GM18519 (cell line): ENCODE results near the gene NUDT2.
"Not testable (repeated sequence)": the region's sequence is repeated elsewhere in the genome, so short reads cannot be mapped to it uniquely, and the experiment has no call there.

Source experiments
- ATAC-seq: cut with Tn5 transposase; IDR thresholded peaks from one replicate; pipeline ENCODE4 v1.9.1; 2021; ENCODE audit warnings: mild to moderate bottlenecking, moderate library complexity; ENCODE audit not compliant: unreplicated experiment, low FRiP score

The NUDT2 gene

DNA sequence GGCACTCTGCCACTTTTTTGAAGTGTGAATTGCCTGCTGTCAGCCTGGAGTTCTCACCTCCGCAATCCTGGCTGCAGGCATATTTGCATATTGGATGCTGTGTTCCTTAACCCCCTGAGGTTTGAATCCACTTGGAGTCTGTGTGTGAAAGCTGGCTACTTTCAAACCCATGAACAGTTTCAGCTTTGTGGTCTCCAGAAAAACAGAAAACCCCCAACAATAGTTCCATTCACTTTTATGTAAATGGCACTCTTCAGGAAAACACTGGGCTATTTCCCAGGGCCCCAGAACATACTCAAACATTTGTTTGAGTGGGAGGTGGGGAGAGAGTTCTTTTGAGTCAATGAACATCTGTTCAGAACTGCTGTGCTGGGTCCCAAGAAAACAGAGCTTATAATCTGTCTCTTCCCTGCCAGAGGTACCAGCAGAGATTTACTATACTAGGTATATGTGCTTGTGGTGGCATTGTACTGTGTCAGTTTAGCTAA is 5.0 kb downstream of the NUDT2 start:
- ATAC-seq = no peak

DNA sequence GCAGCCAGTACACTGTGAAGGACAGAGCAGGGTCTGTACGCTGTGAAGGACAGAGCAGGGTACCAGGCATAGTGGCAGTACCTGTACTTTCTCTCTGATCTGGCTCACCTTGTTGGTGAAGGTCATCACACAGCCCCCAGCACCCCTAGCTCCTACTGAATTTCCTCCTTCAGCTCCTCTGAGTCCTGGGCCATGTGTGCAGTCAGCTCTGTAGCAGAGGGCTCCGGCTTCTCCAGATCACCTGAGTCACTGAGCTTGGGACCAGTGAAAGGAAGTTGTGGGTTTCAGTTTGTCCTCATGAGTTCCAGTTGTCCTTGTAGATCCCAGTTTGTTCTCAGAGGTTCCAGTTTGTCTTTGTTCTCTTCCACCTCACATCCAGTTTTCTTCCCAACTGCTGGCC is 5.5 kb downstream of the NUDT2 start:
- ATAC-seq = no peak

DNA sequence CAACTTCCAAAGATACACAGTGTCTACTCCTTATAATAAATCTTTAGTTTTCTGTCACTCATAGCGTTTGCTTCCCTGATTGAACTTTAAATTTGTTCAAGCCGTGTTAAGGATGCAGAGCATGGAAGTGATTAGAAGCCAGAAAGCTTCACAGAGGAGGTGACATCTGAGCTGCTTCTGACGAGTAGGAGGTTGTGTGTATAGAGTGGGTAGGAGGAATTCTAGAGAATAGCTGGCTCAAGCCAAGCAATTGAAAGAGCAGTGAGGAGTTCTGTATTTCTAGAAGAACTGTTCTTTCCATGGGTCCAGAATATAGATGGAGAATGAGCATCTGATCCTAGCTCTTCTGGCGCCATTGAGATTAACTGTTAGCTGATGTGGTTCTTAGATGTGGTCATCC is 6.0 kb downstream of the NUDT2 start:
- no peak for ATAC-seq

DNA sequence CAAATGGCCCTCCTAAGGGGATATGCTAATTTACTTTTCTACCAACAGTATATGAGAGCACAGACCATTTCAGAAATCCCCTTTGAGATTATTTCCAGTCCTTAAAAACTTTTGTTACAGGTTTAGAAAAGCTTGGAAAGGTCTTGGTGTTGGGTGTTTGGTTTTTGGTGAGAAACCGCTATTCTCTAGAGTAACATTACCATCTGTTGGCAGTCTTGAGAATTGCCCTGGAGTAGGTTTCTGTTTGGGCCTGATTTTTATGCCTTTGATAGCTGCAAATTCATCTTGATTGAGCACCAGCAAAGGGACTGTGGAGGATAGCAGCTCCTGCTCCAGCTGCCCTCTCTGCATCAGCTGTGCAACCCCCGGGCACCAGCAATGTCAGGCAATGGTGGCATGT is 8.0 kb downstream of the NUDT2 start:
- ATAC-seq = no peak

DNA sequence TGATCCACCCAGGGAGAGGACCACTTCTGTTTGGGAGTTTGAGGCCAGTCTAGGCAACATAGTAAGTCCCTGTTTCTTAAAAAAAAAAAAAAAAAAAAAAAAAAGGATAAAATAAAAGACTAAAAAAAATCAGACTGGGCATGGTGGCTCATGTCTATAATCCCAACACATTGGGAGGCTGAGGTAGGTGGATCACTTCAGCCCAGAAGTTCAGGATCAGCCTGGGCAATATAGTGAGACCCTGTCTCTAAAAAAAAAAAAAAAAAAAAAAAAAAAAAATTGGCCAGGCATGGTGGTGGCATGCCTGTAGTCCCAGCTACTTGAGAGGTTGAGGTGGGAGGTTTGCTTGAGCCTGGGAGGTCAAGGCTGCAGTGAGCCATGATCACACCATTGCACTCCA is 8.7 kb downstream of the NUDT2 start:
- not testable (repeated sequence) for ATAC-seq

DNA sequence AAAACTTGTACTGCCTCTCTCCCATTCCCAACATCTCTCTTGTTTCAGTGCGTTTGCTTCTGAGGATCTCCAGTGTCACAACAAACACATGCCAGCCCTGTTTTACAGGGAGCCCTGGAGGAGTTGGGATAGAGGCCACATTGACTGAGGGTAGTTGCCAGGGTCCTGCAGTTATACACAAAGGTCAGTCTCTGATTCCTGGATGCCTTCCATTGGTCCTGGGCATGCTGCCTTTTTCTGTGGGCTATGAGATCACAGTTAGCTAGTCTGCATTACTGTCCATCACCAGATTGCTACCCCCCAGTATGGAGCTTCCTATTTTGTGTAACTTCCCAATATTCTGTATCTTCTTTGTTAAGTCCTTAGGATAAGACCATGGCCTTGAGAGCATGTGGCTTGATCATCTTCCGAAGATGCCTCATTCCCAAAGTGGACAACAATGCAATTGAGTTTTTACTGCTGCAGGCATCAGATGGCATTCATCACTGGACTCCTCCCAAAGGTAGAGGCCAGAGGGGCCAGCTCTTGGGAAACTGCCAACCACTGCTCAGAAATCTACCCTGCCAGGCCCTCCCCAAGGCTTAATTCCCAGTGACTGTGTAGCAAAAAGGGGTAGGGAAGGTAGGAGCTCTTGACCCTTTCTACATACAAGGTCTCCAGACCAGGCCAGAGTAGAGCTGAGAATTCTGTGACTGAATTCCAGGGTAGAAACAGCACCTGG is 9.5 kb downstream of the NUDT2 start:
- no peak for ATAC-seq

DNA sequence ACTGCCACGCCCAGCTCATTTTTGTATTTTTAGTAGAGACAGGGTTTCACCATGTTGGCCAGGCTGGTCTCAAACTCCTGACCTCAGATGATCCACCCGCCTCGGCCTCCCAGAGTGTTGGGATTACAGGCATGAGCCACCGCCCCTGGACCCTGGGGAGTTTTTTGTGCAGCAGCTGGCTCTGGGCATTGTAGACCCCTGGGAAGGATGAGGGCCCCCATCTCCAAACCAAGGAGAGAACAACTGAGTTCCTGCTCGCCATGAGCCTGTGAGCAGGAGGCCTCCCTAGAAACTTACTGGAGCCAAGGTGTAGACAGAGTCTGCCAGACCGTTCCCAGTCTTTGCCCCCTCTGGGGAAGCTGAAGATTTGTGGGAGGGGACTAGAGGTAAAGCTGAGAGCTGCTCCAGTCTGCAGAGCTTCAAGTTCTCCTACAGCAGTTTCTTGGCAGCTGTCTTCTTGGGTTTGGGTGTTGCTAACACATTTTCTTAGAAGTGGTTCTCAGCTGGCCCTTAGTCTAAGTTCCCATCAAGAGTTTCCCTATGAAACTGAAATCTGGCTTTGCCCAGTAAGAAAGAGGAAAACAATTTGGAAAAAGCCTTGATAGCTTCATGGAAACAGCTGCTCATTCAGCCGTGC is 12.4 kb downstream of the NUDT2 start:
- ATAC-seq = no peak

DNA sequence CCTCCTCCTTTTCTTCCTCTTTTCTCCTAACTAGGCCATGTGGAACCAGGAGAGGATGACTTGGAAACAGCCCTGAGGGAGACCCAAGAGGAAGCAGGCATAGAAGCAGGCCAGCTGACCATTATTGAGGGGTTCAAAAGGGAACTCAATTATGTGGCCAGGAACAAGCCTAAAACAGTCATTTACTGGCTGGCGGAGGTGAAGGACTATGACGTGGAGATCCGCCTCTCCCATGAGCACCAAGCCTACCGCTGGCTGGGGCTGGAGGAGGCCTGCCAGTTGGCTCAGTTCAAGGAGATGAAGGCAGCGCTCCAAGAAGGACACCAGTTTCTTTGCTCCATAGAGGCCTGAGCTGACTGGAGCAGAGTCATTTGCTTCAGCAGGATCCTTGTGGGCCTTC is 13.7 kb downstream of the NUDT2 start:
- no peak for ATAC-seq

DNA sequence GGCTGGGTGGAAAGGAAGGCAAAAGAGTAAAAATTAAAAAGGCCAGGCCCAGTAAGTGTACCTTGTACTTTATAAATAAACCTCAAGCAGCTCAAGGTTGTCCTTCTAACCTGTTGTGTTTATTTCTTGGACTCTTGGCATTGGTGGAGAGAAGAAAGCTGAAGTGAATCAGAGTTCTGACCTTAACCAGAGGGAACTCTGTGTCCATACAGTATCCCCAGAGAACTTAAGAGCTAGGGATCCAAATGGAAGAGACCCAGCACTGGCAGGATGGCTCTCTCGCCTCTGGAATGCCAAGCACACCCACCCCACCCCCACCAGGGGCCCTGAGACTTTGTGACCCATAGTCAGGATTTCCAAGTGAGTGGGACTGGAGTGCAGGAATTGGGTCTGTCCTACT is 14.2 kb downstream of the NUDT2 start:
- ATAC-seq = no peak

DNA sequence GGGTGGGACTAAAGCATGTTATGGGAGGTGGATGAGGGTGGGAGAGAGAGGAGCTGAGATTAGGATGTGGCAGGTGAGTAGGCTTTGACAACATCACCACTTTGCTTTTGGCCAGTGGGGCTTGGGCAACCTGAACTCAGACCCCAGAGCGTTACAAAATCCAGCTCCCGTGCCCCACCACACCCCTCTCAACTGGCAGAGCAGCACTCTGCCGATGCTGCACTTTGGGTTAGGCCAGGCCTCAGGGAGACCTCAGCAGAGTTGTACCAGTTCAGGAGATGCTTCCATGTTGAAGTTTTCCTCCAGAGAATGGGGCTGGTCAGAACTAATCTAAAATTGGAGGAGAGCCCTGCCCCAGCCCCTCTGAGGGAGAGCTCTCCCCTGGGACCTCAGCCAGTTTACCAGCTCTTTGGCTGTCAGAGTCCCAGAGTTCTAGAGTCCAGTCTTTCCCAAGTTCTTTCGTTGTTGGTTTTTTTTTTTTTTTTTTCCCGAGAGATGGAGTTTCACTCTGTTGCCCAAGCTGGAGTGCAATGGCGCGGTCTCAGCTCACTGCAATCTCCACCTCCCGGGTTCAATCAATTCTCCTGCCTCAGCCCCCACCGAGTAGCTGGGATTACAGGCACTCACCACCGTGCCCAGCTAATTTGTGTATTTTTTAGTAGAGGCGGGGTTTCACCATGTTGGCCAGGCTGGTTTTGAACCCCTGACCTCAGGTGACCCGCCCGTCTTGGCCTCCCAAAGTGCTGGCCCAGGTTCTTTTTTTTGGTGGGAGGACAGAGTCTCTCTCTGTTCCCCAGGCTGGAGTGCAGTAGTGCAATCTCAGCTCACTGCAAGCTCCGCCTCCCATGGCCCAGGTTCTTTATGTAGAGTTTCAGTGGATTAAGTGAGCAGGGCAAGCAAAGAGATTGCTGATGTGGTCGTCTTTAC is 17.8 kb downstream of the NUDT2 start:
- no peak for ATAC-seq

DNA sequence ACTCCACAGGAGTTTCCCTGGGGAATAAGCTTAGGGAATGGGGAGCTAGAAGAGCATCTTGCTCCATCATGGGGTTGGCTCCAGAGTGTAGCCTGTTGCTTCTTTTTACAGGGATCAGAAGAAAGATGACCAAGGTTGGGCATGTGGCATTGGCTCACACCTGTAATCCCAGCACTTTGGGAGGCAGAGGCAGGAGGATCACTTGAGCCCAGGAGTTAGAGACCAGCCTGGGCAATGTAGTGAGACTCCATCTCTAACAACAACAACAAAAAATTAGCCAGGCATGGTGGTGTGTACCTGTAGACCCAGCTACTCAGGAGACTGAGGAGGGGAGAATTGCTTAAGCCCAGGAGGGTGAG is 18.4 kb downstream of the NUDT2 start:
- ATAC-seq = no peak

DNA sequence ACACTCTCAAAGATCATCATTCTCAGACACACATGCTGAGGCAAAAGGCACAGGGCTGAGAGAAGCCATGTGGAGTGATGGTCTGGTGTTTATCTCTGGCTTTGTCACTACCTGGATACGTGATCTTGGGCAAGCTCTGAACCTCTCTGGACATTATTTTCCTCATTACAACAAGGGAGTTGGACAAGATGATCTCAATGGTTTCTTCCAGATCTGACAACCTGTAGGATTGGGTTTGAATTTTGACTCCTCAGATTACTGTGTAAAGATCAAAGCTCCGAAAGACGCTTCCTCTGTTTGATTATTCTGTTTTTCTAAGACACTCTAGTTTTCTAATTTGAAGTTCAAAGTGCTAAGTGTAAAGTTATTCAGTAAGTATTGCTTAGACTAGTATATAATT is 20.0 kb downstream of the NUDT2 start:
- ATAC-seq = no peak

DNA sequence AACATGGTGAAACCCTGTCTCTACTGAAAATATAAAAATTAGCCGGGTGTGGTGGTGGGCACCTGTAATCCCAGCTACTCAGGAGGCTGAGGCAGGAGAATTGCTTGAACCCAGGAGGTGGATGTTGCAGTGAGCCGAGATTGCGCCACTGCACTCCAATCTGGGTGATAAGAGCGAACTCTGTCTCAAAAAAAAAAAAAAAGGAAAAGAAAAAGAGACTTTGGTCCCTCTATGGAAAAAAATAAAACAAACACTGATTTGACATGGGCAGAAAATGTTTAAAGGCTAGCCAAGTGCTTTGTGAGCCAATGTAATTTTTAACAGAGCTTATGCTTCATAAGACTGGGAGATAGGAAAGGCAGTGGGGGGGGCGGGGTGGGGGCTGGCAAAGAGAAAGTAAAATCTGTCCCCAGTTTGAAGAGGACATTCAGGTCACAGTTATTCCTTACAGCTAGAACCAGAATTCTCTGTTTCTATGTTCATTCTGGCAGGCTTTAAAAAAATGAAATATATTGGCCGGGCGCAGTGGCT is 22.8 kb downstream of the NUDT2 start:
- ATAC-seq = not testable (repeated sequence)

DNA sequence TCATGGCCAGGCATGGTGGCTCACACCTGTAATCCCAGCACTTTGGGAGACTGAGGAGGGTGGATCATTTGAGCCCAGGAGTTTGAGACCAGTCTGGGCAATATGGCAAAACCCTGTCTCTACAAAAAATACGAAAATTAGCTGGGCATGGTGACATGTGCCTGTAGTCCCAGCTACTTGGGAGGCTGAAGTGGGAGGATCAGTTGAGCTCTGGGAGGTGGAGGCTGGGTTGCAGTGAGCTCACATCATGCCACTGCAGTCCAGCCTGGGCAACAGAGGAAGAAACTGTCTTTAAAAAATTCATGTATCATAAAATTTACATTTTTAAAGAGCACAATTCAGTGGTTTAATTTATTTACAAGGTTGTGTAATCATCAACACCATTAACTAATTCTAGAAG is 23.6 kb downstream of the NUDT2 start:
- not testable (repeated sequence) for ATAC-seq

DNA sequence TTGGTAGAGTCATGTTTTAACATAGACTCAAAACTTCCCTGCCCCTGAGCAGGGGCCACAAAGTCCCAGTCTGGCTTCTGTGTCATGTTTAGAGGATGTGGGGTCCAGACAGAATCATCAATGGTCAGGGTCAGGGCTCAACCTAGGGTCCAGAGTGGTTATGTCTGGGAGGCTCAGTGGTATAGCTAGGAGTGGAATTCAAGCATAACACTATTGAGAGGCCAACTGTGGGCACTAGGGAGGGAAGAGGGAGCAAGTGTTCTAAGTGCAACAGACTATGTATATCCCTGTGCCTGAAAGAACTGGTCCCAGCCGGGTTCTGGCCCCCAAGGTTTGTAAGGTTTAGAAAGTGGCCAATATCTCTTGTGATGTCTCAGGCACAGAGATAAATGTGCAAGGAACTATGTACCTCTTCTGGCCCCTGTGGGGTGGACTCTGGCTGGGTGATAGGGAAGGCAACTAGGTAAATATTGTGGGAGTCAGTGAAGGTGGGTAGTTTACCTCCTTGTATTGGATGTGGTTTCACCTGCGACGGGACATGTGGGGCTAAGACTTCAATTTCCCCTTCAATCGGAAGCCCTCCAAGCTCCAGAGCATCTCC is 33.3 kb downstream of the NUDT2 start:
- no peak for ATAC-seq

DNA sequence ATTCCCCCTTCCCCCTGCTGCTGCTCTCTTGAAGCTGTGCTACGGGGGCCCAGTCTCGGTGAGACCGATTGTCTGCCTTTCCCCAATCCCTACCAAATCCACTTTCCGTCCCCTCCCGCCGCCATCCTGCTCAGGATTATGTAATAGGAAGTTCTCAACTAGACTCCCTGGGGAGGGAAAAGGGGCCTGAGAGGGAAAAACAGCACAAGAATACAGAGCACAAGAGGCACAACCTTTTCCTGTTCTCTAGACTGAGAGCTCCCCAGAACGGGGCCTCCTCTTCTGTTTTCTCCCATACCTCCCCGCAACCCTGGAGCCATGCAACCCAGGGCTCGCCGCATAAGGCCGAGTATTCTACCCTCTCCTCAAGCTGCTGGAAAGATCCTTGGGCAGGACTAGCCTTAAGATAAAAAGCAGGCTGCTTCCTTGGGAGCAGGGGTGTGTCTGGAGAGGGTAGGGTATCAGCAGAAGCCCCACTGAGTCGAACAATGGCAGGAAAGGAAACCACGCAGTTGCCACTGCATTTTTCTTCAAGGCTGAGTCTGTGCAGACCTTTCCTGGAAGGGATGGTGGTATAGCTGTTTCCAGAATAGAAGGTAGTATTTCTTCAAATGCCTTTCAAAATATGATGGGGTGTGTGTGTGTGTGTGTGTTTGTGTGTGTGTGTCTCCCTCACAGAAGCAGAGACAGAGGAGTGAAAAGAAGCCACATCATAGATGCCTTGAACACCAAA is 34.4 kb downstream of the NUDT2 start:
- ATAC-seq = no peak

DNA sequence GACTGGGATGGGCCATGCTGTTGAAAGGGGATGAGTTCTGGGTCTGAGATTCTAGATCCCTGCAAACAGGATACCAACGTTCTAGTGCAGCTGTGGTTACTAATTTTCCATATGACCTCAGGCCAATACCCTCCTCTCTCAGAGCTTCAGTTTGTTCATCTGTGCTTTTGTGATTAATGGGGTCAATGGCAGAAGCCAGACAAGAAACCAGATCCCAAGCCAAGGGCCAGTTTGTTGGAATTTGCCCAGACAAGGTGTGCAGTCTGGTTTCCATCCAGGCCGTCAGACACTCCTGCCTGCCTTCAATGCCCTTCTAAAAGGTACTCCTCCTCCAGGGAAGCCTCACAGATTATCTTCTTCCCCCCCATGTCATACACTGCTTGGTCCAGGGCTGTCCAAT is 35.9 kb downstream of the NUDT2 start:
- no peak for ATAC-seq

DNA sequence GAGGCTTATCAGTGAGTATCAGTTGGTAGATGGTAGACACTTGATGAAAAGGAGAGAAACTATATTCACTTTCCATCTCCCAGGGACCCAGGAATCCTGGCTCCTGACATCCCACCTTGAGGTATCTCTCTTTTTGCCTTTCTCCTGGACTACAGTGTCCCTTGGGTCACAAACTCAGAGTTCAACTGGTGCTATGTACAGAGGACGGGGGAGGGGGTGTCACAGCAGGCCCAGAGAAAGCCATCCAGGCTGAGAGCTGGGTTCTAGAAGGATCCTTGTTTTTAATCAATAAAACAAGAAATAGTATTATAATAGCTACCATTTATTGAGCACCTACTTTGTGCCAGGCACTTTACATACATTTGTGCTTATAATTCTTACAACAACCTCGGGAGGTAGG is 37.0 kb downstream of the NUDT2 start:
- ATAC-seq = no peak

DNA sequence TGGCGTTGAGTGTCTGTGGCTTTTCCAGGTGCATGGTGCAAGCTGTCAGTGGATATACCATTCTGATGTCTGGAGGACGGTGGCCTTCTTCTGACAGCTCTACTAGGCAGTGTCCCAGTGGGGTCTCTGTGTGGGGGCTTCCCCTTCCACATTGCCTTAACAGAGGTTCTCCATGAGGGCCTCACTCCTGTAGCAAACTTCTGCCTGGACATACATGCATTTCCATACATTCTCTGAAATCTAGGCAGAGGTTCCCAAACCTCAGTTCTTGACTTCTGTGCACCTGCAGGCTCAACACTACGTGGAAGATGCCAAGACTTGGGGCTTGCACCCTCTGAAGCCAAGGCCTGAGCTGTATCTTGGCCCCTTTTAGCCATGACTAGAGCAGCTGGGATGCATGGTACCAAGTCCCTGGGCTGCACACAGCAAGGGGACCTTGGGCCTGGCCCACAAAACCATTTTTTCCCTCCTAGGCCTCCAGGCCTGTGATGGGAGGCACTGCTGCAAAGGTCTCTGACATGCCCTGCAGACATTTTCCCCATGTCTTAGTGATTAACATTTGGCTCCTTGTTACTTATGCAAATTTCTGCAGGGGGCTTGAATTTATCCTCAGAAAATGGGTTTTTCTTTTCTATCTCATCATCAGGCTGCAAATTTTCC is 38.5 kb downstream of the NUDT2 start:
- ATAC-seq = not testable (repeated sequence)
